Epithelial cell of prostate (primary cell): Measurements from ENCODE around the gene RALGPS1.
"Not testable (repeated sequence)": the region's sequence is repeated elsewhere in the genome, so short reads cannot be mapped to it uniquely, and the experiment has no call there.

Experiments used
- DNase-seq: peaks from one replicate; pipeline ENCODE4 v3.0.0-alpha.2; 2011; ENCODE audit warnings: low read depth, low spot score
- H3K27ac ChIP-seq: fragments of 450-650 bp; 2 replicates; pipeline ENCODE4 v1.5.1; 2017; ENCODE audit warnings: mild to moderate bottlenecking

The RALGPS1 gene

DNA sequence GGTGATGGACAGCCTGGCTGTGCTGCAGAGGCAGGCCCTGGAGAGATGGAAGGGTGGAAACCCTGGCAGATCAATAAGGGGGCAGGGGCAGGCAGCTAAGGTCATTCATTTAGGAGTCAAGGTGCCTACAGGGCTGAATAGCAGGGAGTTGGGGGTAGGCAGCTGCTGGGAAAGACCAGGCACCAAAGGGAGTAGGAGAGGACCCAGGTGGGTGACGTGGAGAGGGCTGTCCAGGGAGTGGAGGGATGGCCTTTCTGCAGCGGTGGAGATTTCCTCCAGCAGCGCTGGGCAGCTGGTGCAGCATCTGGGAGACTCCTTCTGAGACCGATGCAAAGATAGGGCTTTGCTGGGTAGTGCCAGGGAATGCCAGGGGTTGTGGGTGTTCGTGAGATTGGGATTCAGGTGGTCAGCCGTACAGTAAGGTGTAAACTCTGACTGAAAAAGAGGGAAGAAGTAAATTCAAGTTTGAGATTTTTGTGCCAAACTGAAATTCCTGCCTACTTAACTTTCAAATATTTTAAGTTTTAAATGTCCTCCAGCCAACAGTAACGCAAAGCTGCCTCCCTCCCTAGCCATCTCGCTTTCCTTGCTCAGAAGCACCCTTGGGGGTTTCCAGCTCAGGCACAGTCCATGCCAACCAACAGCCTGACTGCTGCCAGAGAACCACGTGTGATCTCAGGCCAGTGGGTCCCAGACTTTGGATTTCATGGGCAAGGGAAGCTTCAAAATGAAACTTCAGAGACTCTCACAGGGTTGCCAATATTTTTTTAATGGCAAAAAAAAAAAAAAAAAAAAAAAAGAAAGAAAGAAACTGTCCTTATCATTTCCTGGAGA is 226.5 kb downstream of the RALGPS1 start:
- DNase-seq: no peak
- H3K27ac ChIP-seq: no peak overlapping the region

DNA sequence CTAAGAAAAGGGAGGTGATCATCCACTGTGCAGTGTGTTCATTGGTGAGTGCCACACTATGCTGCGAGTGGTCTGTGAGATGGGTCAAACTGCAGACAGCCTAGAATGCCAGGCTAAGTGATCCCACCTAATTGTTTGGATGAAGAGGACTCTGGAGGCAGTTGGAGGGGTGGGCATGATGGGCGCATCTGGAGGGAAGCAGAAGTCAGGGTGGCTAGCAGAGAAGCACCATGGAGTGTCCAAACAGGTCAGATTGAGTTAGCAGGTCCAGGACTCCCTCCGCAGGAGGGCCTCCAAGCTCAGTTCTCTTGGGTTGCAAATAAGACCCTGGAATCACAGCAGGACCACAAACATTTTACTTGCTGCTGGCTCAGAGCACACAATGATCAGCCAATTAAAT is 227.7 kb downstream of the RALGPS1 start:
- H3K27ac ChIP-seq: no peak overlapping the region
- no peak for DNase-seq

DNA sequence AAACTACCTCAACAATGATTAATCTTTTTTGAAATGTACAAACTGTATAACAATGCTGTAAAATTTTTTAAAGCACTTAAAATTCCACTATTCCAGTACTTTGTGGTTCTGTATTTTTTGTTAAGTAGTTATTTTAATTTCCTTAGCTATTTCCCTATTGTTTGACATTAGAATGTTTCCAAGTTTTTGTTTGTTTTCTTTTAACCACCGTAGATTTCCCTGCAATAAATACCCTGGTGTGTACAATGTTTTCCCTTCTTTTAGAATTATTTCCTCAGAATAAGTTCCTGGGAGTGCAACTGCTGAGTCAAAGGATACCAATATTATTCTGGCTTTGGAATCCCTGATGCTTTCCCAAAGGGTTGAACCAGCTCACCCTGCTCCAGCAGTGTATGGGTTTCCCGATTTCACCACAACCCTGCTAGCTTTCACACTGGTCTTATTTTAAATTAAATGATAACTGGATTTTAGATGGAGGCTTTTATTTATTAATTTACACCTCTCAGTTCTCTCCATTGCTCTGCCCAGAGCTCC is 228.4 kb downstream of the RALGPS1 start:
- DNase-seq: no peak
- H3K27ac ChIP-seq: no peak overlapping the region

DNA sequence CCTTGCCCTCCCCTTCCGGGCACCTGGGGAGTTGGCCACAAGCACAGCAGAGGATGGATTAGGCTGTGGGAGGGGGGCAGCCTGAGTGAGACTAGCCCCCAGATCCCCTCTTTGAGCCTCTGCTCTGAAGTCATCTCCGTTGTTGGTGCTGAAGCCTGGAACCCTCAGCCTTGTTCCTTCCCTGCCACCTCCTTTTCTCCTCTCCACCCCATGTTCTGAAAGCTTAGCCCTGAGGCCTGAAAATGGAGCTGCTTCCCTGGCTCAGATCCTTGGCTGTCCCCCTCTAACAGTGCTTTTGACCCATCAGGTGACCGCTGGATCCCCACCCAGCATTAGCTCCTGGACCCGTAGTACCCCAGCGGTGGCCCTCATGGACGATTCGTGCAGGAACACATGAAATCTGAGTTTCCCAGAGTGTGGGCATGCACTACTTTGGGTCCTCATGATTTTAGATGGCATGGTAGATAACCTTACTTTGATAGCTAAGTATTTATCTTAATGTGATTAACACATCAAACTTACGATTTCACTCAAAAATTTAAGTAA is 229.4 kb downstream of the RALGPS1 start:
- no peak overlapping the region for H3K27ac ChIP-seq
- DNase-seq: no peak

DNA sequence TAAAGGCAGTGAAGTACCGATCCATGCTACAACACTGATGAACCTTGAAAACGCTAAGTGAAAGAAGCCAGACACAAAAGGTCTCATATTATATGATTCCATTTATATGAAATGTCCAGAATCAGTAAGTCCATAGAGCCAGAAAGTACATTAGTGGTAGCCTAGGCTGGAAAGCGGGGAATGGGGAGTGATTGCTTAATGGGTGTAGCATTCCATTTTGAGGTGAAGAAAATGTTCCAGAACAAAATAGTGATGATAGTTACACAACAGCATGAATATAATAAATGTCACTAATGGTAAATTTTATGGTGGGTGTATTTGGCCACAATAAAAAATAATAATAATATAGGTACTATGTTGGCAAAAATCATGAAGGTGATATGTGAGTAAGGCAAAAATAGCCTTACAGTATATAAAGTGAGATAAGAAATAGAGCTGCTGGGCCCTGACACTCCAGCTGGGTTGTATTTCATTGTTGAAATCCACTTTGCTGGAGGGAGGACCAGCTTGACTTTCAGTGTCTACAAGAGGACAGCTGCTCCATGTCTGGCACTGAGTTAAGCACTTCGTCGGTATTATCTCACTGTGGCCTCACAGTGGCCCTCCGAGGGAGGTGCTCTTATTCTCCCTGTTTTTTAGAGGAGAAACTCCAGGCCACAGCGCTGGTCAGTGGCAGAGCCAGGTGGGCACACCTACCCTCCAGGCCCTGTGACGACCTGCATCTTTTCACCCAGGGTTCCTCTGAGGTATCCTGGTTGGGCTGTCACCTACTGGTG is 230.3 kb downstream of the RALGPS1 start:
- DNase-seq: no peak
- no peak overlapping the region for H3K27ac ChIP-seq

DNA sequence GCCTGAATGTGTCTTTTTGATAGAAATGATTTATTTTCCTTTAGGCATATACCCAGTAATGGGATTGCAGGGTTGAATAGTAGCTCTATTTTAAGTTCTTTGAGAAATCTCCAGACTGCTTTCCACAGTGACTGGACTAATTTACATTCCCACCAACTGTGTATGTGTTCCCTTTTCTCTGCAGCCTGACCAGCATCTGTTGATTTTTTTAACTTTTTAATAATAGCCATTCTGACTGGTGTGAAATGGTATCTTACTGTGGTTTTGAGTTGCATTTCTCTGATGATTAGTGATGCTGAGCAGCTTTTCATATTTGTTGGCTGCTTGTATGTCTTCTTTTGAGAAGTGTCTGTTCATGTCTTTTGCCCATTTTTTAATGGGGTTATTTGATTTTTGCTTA is 232.3 kb downstream of the RALGPS1 start:
- H3K27ac ChIP-seq, DNase-seq: not testable (repeated sequence)

DNA sequence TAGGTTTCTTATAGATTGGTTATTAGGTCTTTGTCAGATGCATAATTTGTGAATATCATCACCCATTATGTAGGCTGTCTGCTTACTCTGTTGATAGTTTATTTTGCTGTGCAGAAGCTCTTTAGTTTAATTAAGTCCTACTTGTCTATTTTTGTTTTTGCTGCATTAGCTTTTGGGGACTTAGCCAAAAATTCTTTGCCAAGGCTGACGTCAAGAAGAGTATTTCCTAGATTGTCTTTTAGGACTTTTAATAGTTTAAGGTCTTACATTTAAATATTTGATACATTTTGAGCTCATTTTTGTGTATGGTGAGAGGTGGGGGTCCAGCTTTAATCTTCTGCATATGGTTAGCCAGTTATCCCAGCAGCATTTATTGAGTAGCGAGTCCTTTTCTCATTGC is 232.7 kb downstream of the RALGPS1 start:
- no peak for DNase-seq
- H3K27ac ChIP-seq: no peak overlapping the region

DNA sequence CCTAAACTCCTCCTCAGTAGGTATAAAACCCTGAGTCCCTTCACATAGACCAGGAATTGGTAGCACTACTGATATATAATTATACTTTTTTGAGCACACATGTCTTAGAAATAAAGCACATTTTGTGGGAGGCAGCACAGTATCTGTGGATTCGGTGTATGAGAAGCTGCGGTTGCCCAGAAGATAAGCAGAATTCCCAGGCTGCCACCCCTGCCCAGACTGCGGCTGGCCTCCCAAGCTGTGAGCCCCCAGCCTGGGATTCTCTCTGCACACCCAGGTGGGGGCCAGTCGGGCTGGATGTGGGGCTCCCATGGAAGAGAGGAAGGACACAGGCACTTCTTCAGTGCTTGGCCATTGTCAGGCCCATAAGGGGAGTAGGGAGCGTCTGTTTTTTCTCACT is 233.4 kb downstream of the RALGPS1 start:
- no peak overlapping the region for H3K27ac ChIP-seq
- DNase-seq: no peak

DNA sequence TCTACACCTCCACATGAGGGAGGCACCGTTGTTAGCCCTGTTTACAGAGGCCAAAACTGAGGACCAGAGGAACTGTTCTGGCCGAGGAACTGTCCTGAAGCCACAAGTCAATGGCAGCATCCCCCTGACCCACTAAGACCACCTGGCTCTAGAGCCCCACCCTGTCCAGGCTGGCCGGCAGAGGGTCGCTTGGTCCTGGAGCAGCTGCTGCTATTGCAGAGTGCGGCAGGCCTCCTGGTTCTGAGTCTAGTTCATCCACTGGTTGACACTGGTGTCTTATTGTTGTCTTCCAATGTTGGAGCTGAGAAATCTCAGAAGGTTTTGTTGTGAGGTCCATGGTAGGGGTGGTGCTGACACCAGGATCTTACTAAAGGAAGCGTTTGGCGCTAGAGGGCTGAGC is 234.4 kb downstream of the RALGPS1 start:
- no peak for DNase-seq
- H3K27ac ChIP-seq: no peak overlapping the region

DNA sequence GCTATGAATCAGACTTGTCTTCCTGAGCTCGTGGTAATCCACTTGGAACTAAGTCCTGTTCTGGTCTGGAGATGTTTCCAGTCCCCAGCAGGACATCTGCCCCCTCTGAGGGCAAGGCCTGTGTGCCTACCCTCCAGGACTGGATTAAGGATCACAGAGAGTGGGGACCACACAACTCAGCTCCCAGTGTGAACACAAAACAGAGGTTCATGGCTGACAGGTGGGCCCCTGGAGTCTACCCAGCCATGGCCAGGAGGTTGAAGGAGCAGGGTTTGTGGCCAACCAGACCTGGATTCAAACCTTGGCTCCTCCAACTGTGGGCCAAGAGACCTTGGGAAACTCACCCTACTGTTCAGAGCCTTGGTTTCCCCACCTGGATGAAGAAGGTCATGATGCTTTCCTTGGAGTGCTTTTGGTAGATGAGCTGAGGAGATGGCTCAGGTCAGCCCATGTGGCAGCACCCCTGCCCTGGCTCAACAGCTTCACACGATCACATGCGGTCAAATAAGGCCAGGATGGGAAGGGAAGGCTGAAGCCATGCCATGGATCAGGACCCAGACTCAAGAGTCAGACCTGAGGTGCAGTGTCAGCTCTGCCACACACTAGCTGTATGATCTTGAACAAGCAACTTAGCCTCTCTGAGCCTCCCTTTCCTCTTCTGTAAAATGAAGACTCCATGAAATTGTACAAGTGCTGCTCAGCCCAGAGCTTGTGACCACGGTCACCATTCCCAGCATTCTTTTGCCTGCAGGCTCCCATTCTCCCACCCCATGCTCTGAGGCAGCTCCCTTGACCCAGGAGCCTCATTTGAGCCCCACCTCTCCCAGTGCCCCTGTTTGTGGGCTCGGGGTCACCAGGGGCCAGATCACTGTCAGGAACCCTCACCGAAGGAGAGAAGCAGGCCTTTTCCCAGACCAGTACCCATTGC is 235.1 kb downstream of the RALGPS1 start:
- no peak overlapping the region for H3K27ac ChIP-seq
- DNase-seq: no peak

DNA sequence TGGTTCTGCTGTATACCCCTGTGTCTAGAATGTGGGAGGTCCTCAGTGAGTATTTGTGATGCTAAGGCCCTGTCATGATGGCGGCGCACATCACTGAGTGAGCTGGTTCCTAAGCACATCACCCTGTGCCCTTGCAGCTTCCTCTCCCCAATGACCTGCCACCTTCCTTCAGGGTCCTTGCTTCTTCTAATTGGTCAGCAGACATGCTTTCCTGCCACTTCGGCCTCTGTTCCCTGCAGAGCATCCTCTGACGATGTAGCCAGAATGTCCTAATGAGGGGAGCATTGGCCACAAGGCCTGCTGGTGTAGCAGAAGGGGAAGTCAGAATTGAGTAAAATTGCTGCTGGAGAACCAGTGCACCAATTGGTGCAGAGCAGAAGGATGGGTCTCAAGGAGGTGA is 238.9 kb downstream of the RALGPS1 start:
- no peak for DNase-seq
- H3K27ac ChIP-seq: no peak overlapping the region

DNA sequence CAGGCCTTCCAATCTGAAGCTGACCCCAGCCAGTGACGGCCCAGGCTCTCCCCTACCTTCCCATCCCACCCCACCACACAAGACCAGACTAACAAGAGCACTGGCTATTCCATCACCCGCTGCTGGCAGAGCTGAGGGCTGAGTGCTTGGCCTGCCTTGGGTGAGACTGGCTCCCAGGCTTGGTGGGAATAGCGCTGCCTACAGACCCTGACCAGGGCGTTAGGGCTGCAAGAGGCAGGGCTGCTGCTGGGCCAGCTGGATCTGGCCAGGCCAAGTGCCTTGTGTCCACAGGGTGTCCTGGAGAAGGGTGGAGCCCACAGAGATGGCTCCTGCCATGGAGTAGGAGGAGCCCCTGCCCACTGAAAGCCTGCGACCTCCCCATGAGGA is 239.4 kb downstream of the RALGPS1 start:
- no peak overlapping the region for H3K27ac ChIP-seq
- DNase-seq: no peak

DNA sequence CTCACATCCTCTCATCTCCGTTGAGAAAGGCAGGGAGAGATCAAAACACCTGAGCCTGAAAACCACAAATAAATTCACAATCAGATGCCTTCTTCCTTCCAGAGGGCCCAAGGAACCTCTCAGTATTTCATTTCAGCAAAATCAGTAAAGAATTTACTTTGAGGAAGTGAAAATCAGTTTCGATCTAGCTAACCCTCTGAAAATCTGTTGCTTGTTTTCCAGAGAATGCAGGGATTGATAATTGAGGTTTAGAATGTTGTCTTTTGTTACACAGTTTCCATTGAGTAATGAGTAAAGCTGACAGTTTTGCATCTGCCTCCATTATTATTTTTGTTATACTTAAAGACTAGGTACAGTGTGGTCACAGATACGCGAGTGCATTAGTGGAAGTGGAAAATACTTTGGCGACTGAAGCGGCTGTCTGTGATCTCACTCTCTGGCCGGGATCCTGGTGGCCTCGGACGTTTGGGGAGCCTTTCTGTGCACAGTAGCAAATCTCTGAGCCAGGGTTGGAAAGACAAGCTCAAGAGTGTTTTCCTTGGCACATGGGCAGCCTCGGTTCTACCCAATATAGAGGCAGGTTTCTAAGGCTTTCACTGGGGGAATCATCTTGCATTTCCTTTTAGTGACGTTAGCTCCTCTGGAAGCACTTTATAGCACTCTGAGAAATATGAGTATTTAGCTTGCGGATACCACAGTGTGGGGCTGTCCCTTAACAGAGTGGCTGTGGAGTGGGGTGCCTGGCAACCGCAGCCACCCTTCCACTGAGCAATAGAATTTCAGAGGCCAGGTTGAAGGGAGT is 240.0 kb downstream of the RALGPS1 start:
- no peak overlapping the region for H3K27ac ChIP-seq
- DNase-seq: no peak

DNA sequence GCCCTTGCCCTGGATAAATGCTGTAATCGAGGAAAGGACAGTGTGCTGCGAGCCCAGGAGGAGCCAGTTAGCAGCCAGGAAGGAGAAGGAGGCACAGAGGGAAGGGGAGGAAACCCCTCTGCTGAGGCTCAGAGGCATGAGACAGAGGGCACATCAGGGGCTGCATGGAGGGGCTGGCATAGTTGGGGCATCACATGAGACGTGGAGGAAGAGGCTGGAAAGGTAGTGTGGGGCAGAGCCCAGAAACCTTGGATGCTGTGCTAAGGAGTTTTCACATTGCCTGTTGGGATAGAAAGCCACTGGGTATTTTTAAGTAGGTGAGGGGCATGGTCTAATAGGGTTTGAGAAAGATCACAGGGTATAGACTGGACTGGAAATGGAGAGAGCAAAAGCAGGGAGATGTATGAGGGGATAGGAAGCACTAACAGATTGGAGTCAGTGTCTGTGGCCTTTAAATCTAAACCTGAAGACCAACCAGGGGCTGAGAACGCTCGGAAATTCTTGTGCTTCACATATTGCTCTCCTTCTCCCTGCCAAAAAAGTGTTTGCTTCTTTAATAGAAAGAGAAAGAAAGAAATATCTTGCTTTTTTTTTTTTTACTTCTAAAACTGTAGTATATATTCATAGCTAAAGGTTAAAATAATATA is 240.9 kb downstream of the RALGPS1 start:
- H3K27ac ChIP-seq: no peak overlapping the region
- no peak for DNase-seq

DNA sequence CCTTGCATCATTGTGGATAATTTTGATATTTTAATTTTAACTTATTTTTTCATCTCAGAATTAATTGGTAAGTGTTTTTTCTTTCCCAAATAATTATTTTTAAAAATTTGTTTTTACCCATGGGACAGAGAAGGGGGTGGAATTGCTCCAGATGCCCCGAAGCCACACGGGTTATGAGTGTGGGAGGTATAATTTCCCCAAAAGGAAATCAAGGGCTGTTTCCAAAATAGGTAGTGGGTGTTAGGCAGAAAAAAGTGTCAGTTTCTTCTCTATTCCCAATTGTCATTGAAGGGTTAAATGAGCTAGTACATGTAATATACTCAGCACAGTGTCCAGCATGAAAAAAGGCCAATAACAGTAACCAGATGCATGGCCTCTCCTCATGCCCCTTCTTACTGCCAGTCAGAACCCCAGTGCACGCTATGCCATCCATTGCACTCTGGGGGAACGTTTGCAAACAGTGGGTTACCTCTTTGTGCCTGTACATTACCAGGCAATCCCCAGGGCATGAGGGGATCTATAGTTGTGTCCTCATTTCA is 244.3 kb downstream of the RALGPS1 start:
- no peak for DNase-seq
- H3K27ac ChIP-seq: no peak overlapping the region

DNA sequence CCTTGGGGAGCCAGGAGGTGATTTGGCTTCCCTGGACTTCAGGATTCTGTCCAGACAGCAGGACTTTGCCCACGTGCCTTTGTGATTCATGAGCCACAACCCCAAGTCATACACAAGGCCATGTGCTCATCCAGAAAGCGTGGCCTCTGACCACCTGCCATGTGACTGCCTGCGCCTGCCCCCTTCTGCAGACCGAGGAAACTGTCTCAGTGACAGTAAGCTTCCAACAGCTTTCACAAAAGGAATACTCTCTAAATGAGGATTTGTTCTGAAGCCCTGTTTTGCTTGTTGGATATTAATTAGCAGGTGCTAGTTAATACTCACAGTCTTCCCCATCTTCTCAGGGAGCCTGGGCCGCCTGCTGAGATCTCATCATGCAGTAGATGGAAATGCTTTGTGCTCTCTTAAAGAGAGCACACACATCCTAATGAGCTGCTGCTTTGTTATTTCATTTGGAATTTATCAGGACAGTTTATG is 244.8 kb downstream of the RALGPS1 start:
- no peak for DNase-seq
- H3K27ac ChIP-seq: no peak overlapping the region

DNA sequence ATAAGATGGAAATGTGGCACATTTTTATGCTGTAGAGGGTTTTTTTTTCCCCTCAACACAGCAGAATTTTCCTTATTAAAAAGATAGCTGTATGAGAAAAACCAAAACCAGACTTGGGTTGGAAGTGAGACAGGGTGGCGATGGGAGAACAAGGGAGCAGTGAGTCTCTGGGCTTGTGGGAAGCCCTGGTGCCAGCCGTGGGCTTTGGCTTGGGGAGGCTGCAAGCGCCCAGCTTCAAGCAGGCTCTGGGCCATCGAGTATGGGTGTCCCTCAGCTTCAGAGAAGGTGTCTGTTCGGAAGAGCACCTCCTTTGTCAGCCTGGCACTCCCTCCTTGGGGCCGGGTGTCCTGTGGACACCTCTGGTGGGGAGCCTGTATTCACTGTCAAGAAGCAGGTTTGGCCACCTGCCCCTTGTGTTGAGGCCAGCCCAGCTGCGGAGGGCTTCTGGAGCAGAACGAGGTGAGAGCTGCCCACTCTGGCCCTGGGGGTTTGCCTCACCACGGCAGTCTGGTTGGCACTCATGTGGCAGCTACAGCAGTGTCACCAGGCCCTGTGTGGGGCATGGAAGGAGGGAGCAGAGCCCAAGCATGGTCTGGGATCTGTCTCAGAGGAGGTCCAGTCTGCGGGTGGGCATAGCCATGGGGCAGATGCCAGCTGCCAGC is 245.5 kb downstream of the RALGPS1 start:
- DNase-seq: no peak
- H3K27ac ChIP-seq: no peak overlapping the region

DNA sequence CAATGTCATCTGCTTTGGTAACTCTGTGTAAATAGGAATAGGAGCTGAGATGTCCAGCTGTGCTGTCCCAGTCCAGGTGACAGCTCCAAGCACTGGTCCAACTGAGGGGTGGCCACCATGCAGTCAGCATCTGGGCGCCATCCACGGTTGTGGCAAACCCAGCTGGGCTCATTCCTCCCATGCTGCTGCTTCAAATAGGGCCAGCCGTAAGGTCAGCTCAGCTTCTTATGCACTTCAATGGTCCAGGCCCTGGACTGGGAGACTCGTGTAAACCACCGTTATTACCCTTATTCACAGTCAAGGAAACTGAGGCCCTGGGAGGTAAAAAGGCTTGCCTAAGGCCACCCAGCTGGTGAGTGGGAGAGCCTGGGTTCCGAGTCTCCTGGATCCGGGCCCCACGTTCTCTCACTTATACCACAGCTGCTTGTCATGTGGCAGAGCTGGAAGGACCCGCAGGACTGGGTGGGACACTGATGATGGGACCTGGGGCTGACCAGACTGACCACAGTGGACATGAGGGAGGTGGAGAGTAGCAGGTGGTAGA is 246.6 kb downstream of the RALGPS1 start:
- no peak overlapping the region for H3K27ac ChIP-seq
- no peak for DNase-seq
